Measurements from ENCODE around the gene RAPGEF6.

Gene RAPGEF6

GRCh38 chr5:131575660-131576227, 59.3 kb downstream of the RAPGEF6 start:
- H3K4me1 ChIP-seq (ENCODE audit: insufficient read depth, low read length): no peaks in the 10 kb centered on the region
- no peak overlapping the region for H3K9ac ChIP-seq (ENCODE audit: low read depth, low read length)
- H3K4me3 ChIP-seq (ENCODE audit: low read length): no peak overlapping the region
- WGBS: 95% methylated on average over 8 of the region's 8 CpGs
- H3K27ac ChIP-seq (ENCODE audit: low read depth, low read length): no peak overlapping the region
- peaks cover 5% of the 10 kb centered on the region for H3K9me3 ChIP-seq (ENCODE audit: insufficient read depth, low read depth, low read length)
- no peaks in the 10 kb centered on the region for H3K27me3 ChIP-seq (ENCODE audit: insufficient read depth, low read length)
- peaks cover 4% of the 10 kb centered on the region; the same call in 1 of the 2 replicates for H3K36me3 ChIP-seq (ENCODE audit: insufficient read depth, low read length)

DNA sequence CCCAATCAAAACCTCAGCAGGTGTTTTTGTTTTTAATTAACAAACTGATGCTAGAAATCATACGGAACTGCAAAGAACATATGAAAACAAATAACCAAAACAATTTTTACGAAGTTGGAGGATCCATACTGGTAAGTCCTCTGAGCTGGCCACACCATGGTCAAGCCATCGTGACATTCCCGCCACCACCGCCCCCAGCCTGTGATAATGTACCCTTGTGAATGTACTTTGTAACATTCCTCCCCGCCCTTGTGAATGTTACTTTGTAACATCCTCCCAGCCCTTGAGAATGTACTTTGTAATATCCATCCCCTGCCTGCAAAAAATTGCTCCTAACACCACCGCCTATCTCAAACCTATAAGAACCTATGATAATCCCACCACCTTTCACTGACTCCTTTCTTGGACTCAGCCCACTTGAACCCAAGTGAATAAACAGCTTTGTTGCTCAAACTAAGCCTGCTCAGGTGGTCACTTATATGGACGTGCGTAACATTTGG, 63.3 kb downstream of the RAPGEF6 start:
- Histone ChIP-seq H3K9ac (ENCODE audit: low read depth, low read length) (no peak overlapping the region), H3K27ac (ENCODE audit: low read depth, low read length) (no peak overlapping the region), H3K27me3 (ENCODE audit: insufficient read depth, low read length) (no peaks in the 10 kb centered on the region), H3K9me3 (ENCODE audit: insufficient read depth, low read depth, low read length) (no peaks in the 10 kb centered on the region), H3K4me1 (ENCODE audit: insufficient read depth, low read length) (no peaks in the 10 kb centered on the region), H3K36me3 (ENCODE audit: insufficient read depth, low read length) (no peaks in the 10 kb centered on the region; the same call in 1 of the 2 replicates), H3K4me3 (ENCODE audit: low read length) (no peak overlapping the region)
- WGBS: 96% methylated on average over 9 of the region's 9 CpGs

DNA sequence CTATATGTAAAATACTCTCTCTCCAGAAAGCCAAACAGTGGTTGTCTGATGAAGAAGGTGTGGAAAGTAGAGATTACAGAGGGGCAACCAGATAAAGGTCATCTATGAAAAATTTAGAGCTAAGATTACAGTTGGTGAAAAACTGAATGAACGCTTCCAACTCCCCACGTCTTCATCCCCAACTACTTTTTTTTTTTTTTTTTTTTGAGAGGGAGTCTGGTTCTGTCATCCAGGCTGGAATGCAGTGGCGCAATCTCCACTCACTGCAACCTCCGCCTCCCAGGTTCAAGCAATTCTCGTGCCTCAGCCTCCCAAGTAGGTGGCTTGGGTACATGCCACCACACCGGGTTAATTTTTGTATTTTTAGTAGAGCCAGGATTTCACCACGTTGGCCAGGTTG, 64.3 kb downstream of the RAPGEF6 start:
- whole genome bisulfite sequencing: 95% methylated on average over 5 of the region's 7 CpGs
- no peaks in the 10 kb centered on the region for H3K27me3 ChIP-seq (ENCODE audit: insufficient read depth, low read length)
- H3K4me3 ChIP-seq (ENCODE audit: low read length): no peak overlapping the region
- no peak overlapping the region for H3K9ac ChIP-seq (ENCODE audit: low read depth, low read length)
- H3K36me3 ChIP-seq (ENCODE audit: insufficient read depth, low read length): no peaks in the 10 kb centered on the region; the same call in 1 of the 2 replicates
- no peaks in the 10 kb centered on the region for H3K9me3 ChIP-seq (ENCODE audit: insufficient read depth, low read depth, low read length)
- H3K4me1 ChIP-seq (ENCODE audit: insufficient read depth, low read length): no peaks in the 10 kb centered on the region
- H3K27ac ChIP-seq (ENCODE audit: low read depth, low read length): no peak overlapping the region

GRCh38 chr5:131564229-131564652, 70.8 kb downstream of the RAPGEF6 start:
- Histone ChIP-seq H3K36me3 (ENCODE audit: insufficient read depth, low read length) (peaks cover 3% of the 10 kb centered on the region; the same call in 1 of the 2 replicates), H3K4me3 (ENCODE audit: low read length) (no peak overlapping the region), H3K27ac (ENCODE audit: low read depth, low read length) (no peak overlapping the region), H3K4me1 (ENCODE audit: insufficient read depth, low read length) (peaks cover 12% of the 10 kb centered on the region), H3K27me3 (ENCODE audit: insufficient read depth, low read length) (no peaks in the 10 kb centered on the region), H3K9ac (ENCODE audit: low read depth, low read length) (no peak overlapping the region), H3K9me3 (ENCODE audit: insufficient read depth, low read depth, low read length) (no peaks in the 10 kb centered on the region)
- 72% methylated on average over 4 of the region's 4 CpGs for WGBS

- no peak overlapping the region for H3K9ac ChIP-seq (ENCODE audit: low read depth, low read length)
- H3K36me3 ChIP-seq (ENCODE audit: insufficient read depth, low read length): peaks cover 4% of the 10 kb centered on the region; the same call in 1 of the 2 replicates
- WGBS: 75% methylated on average over 8 of the region's 8 CpGs
Observed at GRCh38 chr5:131563434-131564228, 71.4 kb downstream of the RAPGEF6 start.

GRCh38 chr5:131550606-131551005, 84.4 kb downstream of the RAPGEF6 start:
- Histone ChIP-seq H3K9ac (ENCODE audit: low read depth, low read length) (no peak overlapping the region), H3K9me3 (ENCODE audit: insufficient read depth, low read depth, low read length) (no peaks in the 10 kb centered on the region), H3K4me1 (ENCODE audit: insufficient read depth, low read length) (no peaks in the 10 kb centered on the region; the same call in 1 of the 2 replicates), H3K27ac (ENCODE audit: low read depth, low read length) (no peak overlapping the region), H3K36me3 (ENCODE audit: insufficient read depth, low read length) (peaks cover 15% of the 10 kb centered on the region), H3K27me3 (ENCODE audit: insufficient read depth, low read length) (no peaks in the 10 kb centered on the region), H3K4me3 (ENCODE audit: low read length) (no peak overlapping the region)
- 92% methylated on average over 2 of the region's 2 CpGs for WGBS

More at GRCh38 chr5:131563434-131564228, 71.4 kb downstream of the RAPGEF6 start:
- Histone ChIP-seq H3K9me3 (ENCODE audit: insufficient read depth, low read depth, low read length) (no peaks in the 10 kb centered on the region), H3K4me3 (ENCODE audit: low read length) (no peak overlapping the region), H3K27me3 (ENCODE audit: insufficient read depth, low read length) (no peaks in the 10 kb centered on the region), H3K4me1 (ENCODE audit: insufficient read depth, low read length) (peaks cover 12% of the 10 kb centered on the region), H3K27ac (ENCODE audit: low read depth, low read length) (peak overlapping the region; percentile 26; the same call in 1 of the 2 replicates)

DNA sequence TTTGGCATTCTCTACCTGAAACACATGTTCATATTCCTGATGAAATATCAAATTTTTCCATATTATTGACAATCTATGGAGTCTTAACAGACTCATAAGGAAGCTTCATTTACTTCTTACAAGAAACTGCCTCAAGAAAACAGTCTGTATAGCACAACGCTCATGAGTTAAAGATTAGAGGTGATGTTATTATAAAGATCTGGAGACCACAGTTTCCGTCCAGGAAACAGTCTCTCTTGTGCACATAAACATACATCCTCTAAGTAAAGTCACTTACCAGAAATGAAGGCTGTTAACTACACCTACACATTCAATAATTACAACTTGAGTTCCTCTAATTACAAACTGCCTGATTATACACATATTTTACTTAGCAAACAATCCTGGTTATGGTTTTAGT, 86.9 kb downstream of the RAPGEF6 start:
- Histone ChIP-seq H3K9ac (ENCODE audit: low read depth, low read length) (no peak overlapping the region), H3K27me3 (ENCODE audit: insufficient read depth, low read length) (no peaks in the 10 kb centered on the region), H3K27ac (ENCODE audit: low read depth, low read length) (no peak overlapping the region), H3K4me1 (ENCODE audit: insufficient read depth, low read length) (no peaks in the 10 kb centered on the region; the same call in 1 of the 2 replicates), H3K4me3 (ENCODE audit: low read length) (no peak overlapping the region), H3K9me3 (ENCODE audit: insufficient read depth, low read depth, low read length) (no peaks in the 10 kb centered on the region), H3K36me3 (ENCODE audit: insufficient read depth, low read length) (peaks cover 15% of the 10 kb centered on the region)
- WGBS: 90% methylated on average over 1 of the region's 2 CpGs

DNA sequence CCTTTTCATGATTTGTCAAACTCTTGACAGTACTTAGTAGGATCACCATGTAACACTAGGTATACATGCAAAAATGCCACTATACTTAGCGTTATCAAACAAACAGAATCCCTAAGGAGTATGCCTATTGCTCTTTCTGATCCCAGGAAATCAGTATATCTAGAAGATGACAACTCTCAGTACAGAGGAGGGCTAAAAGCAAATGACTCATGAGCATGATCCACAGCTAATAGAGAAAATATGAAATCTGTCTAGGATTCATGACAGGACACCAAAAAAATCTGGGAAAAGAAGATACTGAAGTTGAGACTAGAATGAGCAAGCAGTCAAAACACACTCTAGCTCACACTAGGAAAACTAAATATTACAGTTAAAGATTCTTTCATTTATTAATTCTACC, 89.2 kb downstream of the RAPGEF6 start:
- no peak overlapping the region for H3K9ac ChIP-seq (ENCODE audit: low read depth, low read length)
- H3K4me3 ChIP-seq (ENCODE audit: low read length): no peak overlapping the region
- H3K9me3 ChIP-seq (ENCODE audit: insufficient read depth, low read depth, low read length): no peaks in the 10 kb centered on the region
- H3K27me3 ChIP-seq (ENCODE audit: insufficient read depth, low read length): no peaks in the 10 kb centered on the region
- no peaks in the 10 kb centered on the region; the same call in 1 of the 2 replicates for H3K4me1 ChIP-seq (ENCODE audit: insufficient read depth, low read length)
- 100% methylated on average over 1 of the region's 1 CpG for WGBS
- peaks cover 15% of the 10 kb centered on the region for H3K36me3 ChIP-seq (ENCODE audit: insufficient read depth, low read length)
- H3K27ac ChIP-seq (ENCODE audit: low read depth, low read length): no peak overlapping the region

DNA sequence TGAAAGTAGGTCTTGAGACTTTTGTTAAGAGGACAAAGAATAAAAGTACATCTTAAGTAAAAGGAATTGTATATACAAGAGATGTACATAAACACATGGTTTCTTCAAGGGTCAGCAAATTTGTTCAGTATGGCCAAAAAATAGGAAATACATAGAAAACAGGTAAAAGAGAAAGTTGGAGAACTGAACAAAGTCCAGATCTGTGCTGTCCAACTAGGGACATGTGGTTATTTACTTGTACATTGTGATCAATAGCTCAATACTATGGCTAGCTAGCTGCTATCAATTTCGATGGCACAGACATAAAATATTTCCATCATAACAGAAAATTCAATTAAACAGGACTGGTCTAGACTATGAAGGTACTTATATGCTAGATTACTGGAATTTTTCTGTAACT, 92.3 kb downstream of the RAPGEF6 start:
- WGBS: 100% methylated on average over 1 of the region's 1 CpG
- Histone ChIP-seq H3K27me3 (ENCODE audit: insufficient read depth, low read length) (no peaks in the 10 kb centered on the region), H3K9me3 (ENCODE audit: insufficient read depth, low read depth, low read length) (no peaks in the 10 kb centered on the region), H3K4me1 (ENCODE audit: insufficient read depth, low read length) (no peaks in the 10 kb centered on the region), H3K36me3 (ENCODE audit: insufficient read depth, low read length) (peaks cover 12% of the 10 kb centered on the region), H3K27ac (ENCODE audit: low read depth, low read length) (no peak overlapping the region), H3K4me3 (ENCODE audit: low read length) (no peak overlapping the region), H3K9ac (ENCODE audit: low read depth, low read length) (no peak overlapping the region)

DNA sequence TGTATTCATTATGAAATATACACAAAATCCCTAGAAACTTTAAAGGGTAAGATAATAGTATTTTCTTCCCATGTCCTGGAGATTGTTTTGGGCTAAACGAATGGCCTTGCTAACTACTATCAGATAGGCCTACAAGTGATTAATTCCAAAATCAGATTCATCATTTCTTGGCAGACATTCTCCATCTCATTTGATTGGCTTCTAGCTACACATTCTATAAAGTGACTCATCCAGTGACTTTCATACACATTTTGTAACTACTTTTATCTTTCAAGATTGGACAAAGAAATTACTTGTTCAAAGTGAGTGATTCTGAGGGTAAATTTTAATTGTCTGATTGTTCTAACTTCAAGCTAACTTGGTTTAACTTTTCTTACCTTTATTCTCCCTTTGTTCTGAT, 93.3 kb downstream of the RAPGEF6 start:
- peaks cover 6% of the 10 kb centered on the region for H3K36me3 ChIP-seq (ENCODE audit: insufficient read depth, low read length)
- WGBS: 93% methylated on average over 1 of the region's 1 CpG
- no peaks in the 10 kb centered on the region for H3K27me3 ChIP-seq (ENCODE audit: insufficient read depth, low read length)
- no peak overlapping the region for H3K27ac ChIP-seq (ENCODE audit: low read depth, low read length)
- H3K4me1 ChIP-seq (ENCODE audit: insufficient read depth, low read length): no peaks in the 10 kb centered on the region
- H3K4me3 ChIP-seq (ENCODE audit: low read length): no peak overlapping the region
- H3K9me3 ChIP-seq (ENCODE audit: insufficient read depth, low read depth, low read length): no peaks in the 10 kb centered on the region
- H3K9ac ChIP-seq (ENCODE audit: low read depth, low read length): no peak overlapping the region

DNA sequence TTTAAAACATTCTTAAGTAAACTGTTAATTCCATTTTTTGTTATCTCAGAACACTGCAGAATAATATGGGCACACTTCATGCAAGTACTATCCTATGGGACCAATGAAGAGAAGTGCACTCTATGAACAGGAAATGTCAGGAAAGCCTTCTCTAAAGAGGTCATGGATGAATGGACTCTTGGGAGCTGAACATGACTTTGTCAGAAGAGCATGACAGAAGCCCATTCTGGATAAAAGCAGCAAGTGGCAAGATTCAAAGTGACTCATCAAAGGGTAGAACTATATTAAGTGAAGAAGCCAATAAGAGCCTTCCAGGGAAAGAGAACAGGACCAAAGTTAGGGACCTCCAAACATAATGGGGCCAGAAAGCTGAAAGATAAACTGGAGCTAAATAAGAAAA, 94.0 kb downstream of the RAPGEF6 start:
- peaks cover 3% of the 10 kb centered on the region for H3K36me3 ChIP-seq (ENCODE audit: insufficient read depth, low read length)
- H3K9me3 ChIP-seq (ENCODE audit: insufficient read depth, low read depth, low read length): no peaks in the 10 kb centered on the region
- H3K4me3 ChIP-seq (ENCODE audit: low read length): no peak overlapping the region
- H3K4me1 ChIP-seq (ENCODE audit: insufficient read depth, low read length): no peaks in the 10 kb centered on the region
- H3K27ac ChIP-seq (ENCODE audit: low read depth, low read length): no peak overlapping the region
- H3K9ac ChIP-seq (ENCODE audit: low read depth, low read length): no peak overlapping the region
- H3K27me3 ChIP-seq (ENCODE audit: insufficient read depth, low read length): no peaks in the 10 kb centered on the region

All from HUES64 (cell line).